HepG2 (cell line): ENCODE measurements around the gene MAGI1. TPM values are rescaled to one million over a fixed set of nuclear protein-coding genes. Genes with fewer than 3 reads are reported as not detected.
A peak's percentile ranks its signal among the peaks of the same experiment; 100 is the strongest.

Experiments used
- CCAR2 ChIP-seq: fragments of 200-400 bp; formaldehyde crosslinking; optimal IDR thresholded peaks from 2 replicates; pipeline ENCODE3; 2018; ENCODE audit warnings: low read depth, mild to moderate bottlenecking, low read length, moderate library complexity
- CREBL2 ChIP-seq: sonication (generic); formaldehyde crosslinking; IDR thresholded peaks from 2 replicates; pipeline ENCODE4 v1.8.1; 2023; ENCODE audit warnings: missing genetic modification reagents, mild to moderate bottlenecking, borderline replicate concordance
- DZIP1 ChIP-seq: sonication (generic); formaldehyde crosslinking; IDR thresholded peaks from 2 replicates; pipeline ENCODE4 v1.5.0; 2020; ENCODE audit warnings: mild to moderate bottlenecking, missing genetic modification reagents
- FOXP4 ChIP-seq: sonication (generic); formaldehyde crosslinking; IDR thresholded peaks from 2 replicates; pipeline ENCODE4 v1.4.0; 2020; ENCODE audit warnings: missing genetic modification reagents
- PCBP1 ChIP-seq: fragments of 200-400 bp; formaldehyde crosslinking; IDR thresholded peaks from 2 replicates; pipeline ENCODE4 v1.6.1; 2017; ENCODE audit warnings: mild to moderate bottlenecking, low read depth, low read length, borderline replicate concordance
- SIX1 ChIP-seq: sonication (generic); formaldehyde crosslinking; IDR thresholded peaks from 2 replicates; pipeline ENCODE4 v1.4.0; 2020; ENCODE audit warnings: missing genetic modification reagents, borderline replicate concordance
- ZNF552 ChIP-seq: sonication (generic); formaldehyde crosslinking; IDR thresholded peaks from 2 replicates; pipeline ENCODE4 v1.9.0; 2022; ENCODE audit warnings: missing genetic modification reagents, mild to moderate bottlenecking, borderline replicate concordance
- polyA plus RNA-seq, 8 experiments: library from polyadenylated mRNA; depleted of rRNA in 3 of 8; stranded (reverse) in 7 of 8; unstranded in 1 of 8; fragments of >200 nt; fragmentation: Illumina TruSeq in 4 of 8; extraction: Trizol in 4 of 8; gene quantifications; 2 replicates each; pipeline versions ENCODE4 v1.2.1 to v1.2.3, GENCODE V29; 2011 to 2016; ENCODE audit warnings: low read depth in 4 of 8, missing spikeins in 1 of 8, mixed read lengths in 1 of 8; ENCODE audit not compliant: insufficient read depth in 1 of 8
- total RNA-seq, 5 experiments: library from RNA; depleted of rRNA; stranded (reverse); fragments of >200 nt; fragmentation: Illumina TruSeq; extraction: Trizol; gene quantifications; 2 replicates each; pipeline ENCODE4 v1.2.3, GENCODE V29; 2016; ENCODE audit warnings: low read depth in 1 of 5
- TF ChIP-seq, protein P1 (sequence below): IDR thresholded peaks from 2 replicates; pipeline ENCODE4 v1.4.0; 2020; ENCODE audit warnings: mild to moderate bottlenecking, missing genetic modification reagents
- TF ChIP-seq, protein P2 (sequence below): sonication (generic); formaldehyde crosslinking; IDR thresholded peaks from 2 replicates; pipeline ENCODE4 v1.5.1; 2020; ENCODE audit warnings: mild to moderate bottlenecking, missing genetic modification reagents
- TF ChIP-seq, protein P3 (sequence below), 2 experiments: sonication (generic) in 1 of 2; formaldehyde crosslinking in 1 of 2; IDR thresholded peaks; 2 replicates each; pipeline versions ENCODE4 v1.4.0 to v1.6.1; 2016 to 2020; ENCODE audit warnings: borderline replicate concordance in 1 of 2, low read depth in 1 of 2, mild to moderate bottlenecking in 1 of 2, missing genetic modification reagents in 1 of 2

Gene MAGI1
- total and polyA plus RNA-seq, 2 of the 13 experiments (the other 11 are each of a cell fraction or from before 2014, with no cell fraction given) = 22.2 to 26.0 TPM

GRCh38 chr3:65928110-65928509, 110.6 kb downstream of the MAGI1 start (continued):
- no peak for TF ChIP-seq CCAR2
- TF ChIP-seq, protein P1, sequence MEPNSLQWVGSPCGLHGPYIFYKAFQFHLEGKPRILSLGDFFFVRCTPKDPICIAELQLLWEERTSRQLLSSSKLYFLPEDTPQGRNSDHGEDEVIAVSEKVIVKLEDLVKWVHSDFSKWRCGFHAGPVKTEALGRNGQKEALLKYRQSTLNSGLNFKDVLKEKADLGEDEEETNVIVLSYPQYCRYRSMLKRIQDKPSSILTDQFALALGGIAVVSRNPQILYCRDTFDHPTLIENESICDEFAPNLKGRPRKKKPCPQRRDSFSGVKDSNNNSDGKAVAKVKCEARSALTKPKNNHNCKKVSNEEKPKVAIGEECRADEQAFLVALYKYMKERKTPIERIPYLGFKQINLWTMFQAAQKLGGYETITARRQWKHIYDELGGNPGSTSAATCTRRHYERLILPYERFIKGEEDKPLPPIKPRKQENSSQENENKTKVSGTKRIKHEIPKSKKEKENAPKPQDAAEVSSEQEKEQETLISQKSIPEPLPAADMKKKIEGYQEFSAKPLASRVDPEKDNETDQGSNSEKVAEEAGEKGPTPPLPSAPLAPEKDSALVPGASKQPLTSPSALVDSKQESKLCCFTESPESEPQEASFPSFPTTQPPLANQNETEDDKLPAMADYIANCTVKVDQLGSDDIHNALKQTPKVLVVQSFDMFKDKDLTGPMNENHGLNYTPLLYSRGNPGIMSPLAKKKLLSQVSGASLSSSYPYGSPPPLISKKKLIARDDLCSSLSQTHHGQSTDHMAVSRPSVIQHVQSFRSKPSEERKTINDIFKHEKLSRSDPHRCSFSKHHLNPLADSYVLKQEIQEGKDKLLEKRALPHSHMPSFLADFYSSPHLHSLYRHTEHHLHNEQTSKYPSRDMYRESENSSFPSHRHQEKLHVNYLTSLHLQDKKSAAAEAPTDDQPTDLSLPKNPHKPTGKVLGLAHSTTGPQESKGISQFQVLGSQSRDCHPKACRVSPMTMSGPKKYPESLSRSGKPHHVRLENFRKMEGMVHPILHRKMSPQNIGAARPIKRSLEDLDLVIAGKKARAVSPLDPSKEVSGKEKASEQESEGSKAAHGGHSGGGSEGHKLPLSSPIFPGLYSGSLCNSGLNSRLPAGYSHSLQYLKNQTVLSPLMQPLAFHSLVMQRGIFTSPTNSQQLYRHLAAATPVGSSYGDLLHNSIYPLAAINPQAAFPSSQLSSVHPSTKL = peak; percentile 58
- TF ChIP-seq FOXP4 (CRISPR knock-in tag) = peak; percentile 33; the same call in 1 of the 2 replicates
- TF ChIP-seq, protein P2, sequence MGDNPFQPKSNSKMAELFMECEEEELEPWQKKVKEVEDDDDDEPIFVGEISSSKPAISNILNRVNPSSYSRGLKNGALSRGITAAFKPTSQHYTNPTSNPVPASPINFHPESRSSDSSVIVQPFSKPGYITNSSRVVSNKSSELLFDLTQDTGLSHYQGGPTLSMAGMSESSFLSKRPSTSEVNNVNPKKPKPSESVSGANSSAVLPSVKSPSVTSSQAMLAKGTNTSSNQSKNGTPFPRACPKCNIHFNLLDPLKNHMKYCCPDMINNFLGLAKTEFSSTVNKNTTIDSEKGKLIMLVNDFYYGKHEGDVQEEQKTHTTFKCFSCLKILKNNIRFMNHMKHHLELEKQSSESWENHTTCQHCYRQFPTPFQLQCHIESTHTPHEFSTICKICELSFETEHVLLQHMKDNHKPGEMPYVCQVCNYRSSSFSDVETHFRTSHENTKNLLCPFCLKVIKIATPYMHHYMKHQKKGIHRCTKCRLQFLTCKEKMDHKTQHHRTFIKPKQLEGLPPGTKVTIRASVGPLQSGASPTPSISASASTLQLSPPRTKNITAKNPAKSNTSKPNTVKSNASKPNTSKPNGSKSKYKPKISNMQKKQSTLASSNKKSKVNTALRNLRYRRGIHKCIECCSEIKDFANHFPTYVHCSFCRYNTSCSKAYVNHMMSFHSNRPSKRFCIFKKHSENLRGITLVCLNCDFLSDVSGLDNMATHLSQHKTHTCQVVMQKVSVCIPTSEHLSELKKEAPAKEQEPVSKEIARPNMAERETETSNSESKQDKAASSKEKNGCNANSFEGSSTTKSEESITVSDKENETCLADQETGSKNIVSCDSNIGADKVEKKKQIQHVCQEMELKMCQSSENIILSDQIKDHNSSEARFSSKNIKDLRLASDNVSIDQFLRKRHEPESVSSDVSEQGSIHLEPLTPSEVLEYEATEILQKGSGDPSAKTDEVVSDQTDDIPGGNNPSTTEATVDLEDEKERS = no peak
- TF ChIP-seq DZIP1 = no peak
- peak; percentile 36; the same call in 1 of the 2 replicates for TF ChIP-seq SIX1 (CRISPR knock-in tag)
- TF ChIP-seq PCBP1 = no peak
- TF ChIP-seq, protein P3, sequence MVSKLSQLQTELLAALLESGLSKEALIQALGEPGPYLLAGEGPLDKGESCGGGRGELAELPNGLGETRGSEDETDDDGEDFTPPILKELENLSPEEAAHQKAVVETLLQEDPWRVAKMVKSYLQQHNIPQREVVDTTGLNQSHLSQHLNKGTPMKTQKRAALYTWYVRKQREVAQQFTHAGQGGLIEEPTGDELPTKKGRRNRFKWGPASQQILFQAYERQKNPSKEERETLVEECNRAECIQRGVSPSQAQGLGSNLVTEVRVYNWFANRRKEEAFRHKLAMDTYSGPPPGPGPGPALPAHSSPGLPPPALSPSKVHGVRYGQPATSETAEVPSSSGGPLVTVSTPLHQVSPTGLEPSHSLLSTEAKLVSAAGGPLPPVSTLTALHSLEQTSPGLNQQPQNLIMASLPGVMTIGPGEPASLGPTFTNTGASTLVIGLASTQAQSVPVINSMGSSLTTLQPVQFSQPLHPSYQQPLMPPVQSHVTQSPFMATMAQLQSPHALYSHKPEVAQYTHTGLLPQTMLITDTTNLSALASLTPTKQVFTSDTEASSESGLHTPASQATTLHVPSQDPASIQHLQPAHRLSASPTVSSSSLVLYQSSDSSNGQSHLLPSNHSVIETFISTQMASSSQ (IDR thresholded peaks at IDR 0.05; ENCODE audit: low read depth) = 0 out of 2 replicates have a peak, but pooled peaks have one; percentile 60
- TF ChIP-seq, protein P3 (CRISPR knock-in tag; IDR thresholded peaks at IDR 0.05; ENCODE audit: borderline replicate concordance) = 0 out of 2 replicates have a peak, but pooled peaks have one; percentile 37
- TF ChIP-seq ZNF552 (CRISPR knock-in tag) = no peak
- TF ChIP-seq CREBL2 = no peak
